HG03442 (cell line): ENCODE results near the gene ILDR2.
A peak's percentile ranks its signal among the peaks of the same experiment; 100 is the strongest.

Source experiments
- ATAC-seq: cut with Tn5 transposase; IDR thresholded peaks from one replicate; pipeline ENCODE4 v1.9.1; 2021; ENCODE audit warnings: mild to moderate bottlenecking, moderate library complexity; ENCODE audit not compliant: unreplicated experiment

The ILDR2 gene

DNA sequence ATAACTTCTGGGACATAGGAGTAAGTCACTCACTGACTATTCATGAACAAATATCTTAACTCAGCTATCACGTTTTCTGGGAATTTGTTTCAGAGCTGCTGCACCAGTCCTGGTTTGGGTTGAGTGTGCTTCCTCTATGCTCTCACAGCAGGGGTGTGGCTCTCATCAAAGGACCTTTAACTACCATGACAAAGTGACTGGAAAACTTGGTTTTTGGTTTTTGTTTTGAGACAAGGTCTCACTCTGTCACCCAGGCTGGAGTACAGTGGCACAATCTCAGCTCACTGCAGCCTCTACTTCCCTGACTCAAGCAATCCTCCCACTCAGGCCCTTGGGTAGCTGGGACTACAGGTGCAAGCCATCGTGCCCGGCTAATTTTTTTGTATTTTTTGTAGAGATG, 4.1 kb downstream of the ILDR2 start:
- no peak for ATAC-seq

DNA sequence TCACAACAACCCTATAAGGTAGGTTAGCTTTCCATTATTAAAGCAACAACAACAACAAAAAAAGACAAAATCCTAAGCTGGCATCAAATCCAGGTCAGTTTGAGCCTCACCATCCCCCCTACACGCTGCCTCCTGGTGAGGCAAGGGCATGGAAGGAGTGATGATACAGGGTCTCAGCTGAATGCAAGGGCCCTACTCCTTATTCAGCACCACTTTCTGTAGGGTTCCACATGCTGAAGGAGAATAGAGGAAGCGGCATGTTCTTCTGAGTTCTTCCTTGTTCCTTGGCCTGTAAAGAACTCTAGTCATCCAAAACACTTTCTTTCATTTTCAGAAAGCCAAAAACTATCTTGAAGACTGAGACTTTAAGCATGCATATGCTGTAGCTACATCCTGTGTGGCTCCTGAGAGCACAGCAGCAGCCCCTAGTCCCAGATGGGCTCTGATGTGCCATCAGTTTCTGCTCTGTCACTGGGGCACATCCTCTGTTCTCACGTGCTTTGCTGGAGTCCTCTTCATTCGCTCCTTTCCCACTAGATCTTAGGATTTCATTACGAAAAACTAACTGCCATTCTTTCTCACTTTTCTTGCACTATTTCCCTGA, 6.2 kb downstream of the ILDR2 start:
- peak; percentile 65 for ATAC-seq

DNA sequence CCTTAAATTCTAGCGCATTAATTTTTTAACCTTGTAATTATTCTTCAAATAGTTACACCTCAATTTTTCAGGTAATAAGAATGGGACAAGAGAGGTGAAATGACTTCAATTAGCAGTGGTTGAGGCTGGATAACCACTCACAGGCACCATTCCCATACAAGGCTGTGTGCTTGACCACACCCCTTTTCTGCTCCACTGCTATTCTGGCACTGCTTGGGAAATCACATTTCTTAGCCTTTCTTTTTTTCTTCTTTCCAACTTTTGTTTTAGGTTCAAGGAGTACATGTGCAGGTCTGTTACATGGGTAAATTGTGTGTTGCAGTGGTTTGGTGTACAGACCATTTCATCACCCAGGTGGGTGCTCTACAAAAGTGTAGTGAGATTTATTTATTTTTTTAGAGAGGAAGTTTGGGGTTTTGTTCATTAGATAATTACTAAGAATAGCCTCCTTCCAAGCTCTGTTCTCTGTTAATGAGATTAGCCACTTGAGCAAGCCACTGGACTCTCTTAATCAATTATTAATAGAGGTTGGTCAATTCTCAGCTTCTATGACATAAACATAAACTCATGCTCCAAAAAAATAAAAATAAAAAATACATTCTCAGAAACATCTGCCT, 14.4 kb downstream of the ILDR2 start:
- no peak for ATAC-seq

DNA sequence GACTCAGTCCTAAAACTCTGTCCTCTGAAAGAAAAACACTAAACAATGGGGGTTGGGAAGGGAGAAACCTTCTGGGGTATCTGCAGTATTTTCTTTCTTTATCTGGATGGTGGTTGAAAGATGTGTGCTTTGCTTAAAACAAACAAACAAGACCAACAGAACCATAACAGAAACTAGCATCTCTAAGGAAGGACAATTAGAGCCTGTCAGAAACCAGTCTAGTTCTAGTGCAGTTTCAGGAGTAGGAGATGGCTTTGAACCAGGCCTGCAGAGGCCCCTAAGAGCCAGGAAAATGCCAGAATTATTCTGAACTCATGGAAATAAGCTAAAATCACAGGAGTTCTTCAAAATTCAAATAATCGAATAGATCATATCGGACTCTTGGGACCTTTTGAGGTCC, 18.5 kb downstream of the ILDR2 start:
- no peak for ATAC-seq

DNA sequence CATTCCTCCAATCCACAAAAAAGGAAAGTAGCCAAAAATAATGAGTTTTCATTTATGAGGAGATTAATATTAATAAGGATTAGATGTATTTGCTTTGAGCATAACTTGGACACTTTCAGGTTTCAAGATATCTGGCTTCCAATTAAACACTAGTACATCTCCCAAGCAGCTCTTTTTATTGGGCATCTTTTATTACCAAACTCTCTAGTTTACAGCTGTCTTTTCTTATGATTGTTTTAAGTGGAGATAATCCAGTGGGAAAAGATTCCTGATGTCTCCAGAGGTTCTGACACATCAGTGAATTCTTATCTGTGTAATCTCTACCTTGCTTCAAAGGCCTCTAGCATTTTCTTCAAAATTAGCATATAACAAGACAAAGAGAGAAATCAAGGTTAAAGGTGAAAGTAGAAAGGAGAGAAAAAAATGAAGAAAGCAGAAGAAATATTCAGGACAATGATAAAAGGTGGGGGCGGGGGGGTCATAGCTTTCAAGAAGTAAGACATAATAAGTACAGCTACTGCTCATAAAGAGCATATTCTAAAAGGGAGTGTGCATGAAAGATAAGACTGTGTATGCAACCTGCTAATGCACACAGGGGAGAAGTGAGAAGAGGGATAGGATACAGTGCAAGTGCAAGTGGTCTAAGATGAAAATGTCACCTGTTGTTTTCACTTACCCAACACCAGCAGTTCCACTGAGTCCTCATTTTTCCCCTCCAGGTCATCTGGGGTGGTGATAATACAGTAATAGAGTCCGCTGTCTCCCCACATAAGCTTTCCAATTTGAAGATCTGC, 19.1 kb downstream of the ILDR2 start:
- ATAC-seq: no peak

DNA sequence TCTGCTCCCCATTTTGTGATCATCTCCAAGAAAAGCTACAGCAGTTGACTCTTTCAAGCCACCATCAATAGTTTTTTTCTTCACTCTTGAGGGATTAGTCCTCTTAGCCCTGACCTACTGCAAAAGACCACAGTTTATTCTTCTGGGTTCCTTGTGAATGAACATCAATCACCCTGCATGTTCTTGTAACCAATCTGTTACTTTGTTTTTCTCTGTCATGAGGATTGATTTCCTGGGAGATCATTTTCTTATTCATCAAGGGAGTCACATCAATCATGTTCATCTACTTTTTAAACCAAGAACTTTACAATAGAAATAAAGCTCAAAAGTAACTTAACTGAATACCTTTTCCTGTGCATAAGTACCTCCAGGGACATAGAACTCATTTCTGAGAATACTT, 21.8 kb downstream of the ILDR2 start:
- no peak for ATAC-seq

DNA sequence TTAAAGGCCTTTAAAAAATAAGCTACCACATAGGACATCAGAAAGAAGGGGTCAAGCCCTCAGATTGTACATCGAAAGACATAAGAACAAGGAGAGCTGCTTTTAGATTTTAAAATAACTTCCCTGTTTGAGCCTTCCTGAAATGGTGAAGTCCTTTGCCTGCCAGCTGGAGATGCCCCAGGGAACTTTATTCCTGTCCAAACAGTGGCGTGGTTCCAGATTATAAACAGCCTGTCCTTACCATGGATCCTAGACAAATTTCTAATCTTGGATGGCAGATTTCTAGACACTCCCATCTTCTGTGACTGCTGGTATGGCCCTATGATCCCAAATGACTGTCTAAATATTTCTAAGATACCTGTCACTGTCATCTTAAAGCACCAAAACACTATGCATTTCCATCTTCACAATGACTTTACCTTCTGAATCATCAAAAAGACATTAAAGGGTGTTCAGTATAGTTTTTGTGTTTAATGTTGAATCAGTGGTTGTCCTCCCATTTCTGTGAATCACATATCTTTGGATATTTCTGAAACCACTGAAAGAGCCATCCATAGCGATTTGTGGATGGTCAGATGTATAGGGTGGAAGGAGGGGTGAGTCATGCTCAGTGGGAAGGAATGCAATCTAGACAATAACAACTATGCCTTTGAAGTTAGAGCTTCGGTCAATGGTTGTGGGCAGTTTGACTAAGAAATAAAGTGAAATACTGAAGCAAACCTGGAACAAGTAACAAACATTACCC, 23.2 kb downstream of the ILDR2 start:
- no peak for ATAC-seq

DNA sequence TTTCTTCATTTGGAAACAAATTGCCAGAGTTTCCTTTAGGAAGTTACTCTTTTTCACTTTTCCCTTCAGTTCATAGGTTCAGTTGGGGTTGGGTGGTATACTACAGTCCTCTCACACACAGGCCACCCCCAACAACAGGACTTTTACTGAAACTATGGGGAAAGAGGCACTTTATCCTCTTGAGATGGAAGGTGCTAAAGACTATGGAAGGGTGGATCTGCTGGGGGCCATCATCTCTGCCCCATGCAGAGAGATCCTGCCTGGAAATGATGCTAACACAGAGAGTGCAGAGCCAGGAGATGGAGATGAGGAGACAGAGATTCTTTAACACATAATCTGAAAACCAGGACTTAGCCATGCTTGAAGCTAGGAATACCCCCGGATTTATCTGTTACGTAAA, 24.3 kb downstream of the ILDR2 start:
- no peak for ATAC-seq

DNA sequence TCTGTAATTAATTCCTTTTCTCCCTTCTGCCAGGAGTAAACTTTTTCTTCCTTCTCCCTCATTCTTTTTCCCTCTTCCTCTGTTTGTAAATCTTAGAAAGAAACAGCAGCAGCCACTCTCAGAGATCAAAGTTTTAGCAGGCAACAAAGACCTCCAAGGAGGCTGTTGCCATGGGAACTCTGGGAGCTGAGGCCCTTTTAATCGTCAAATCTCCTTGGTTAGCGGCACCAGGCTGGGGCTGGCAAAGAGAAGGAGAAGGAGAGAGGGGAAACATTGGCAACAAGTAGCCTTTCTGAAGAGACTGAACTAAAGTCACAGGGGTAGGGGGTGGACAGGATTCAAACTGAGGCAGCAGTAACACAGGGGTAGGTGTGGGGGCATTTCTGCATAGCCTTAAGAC, 25.2 kb downstream of the ILDR2 start:
- no peak for ATAC-seq

DNA sequence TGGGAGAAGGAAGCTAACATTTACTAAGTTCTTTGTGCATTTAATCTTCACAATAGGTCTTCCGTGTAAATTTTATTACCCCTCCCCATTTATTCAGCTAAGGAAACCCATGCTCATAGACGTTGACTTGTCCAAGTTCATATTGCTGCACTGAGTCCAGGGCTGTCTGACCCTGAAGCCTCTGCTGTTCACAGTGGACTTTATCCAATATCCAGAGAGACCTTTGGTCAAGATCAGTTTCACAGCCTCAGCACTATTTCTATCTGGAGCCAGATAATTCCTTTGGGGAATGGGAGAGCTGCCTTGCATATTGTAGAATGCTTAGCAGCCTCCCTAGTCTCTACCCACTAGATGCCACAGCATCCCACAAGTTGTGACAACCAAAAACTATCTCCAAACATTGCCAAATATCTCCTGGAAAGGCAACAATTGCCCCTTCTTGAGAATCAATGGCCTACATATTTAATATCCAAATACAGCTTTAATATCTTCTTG, 26.4 kb downstream of the ILDR2 start:
- no peak for ATAC-seq

DNA sequence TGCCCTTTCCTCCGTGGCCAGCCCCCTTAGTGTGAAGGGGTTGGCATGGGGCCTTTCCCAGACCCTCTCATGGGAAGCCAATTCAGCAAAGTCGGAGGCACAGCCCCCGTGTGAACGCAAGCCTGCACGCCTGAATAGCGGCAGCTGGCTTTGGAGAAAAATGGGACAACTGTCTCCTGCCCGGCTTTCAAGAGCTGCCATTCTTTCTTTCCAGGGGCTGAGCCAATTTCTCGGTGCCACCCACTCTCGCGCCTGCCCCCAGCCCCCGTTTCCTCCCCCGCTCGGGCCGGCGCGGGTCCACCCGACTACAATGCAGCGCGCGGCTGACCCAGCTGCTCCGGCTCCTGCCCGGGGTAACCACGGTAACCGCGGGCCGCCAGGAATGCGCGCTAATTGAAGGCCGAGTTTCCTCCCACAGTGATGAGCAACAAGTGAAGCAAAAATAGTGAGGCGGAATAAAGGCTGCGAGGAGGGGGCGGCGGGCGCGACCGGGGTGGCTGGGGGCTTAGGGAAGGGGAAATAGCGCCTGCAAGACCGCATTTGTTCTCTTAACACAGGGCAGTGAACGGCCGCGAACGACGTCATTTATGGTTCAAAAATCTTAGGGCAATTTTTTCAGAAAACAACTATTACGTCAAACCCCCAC, 27.8 kb downstream of the ILDR2 start:
- no peak for ATAC-seq

DNA sequence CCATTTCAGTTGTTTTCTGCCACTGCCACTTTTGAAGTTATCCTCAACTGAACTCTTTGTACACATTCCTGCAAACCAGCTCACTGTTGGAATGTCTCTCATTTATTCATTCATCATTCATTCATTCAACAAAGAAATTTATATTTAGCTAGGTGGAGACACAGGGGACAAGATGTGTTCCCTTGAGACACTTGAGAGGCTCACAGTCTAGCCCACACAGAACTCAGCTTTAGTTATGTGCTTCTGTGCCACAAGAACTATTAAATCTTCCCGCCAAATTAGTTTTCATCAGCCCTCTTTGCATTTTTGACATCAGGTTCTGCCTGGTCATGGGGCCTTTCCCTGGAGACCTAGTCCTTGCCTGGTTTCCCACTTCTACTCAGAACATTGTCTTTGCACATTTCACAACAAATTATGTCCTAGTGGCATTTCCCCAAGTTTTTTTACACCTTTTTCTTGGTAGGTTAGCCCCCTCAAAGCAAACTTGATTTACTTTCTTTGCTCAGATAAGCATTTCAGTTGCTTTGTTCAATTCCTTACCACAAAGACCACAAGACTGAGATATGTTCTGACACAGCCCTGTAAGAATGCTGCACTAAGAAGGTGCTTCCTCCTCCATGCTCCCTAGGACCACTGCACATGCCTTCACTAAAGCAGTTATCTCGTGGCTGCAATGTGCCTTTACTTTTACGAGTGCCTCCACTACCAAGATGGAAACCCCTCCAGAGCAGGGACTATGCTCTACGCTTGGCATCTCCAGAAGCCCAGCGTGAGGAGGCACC, 31.0 kb downstream of the ILDR2 start:
- no peak for ATAC-seq

DNA sequence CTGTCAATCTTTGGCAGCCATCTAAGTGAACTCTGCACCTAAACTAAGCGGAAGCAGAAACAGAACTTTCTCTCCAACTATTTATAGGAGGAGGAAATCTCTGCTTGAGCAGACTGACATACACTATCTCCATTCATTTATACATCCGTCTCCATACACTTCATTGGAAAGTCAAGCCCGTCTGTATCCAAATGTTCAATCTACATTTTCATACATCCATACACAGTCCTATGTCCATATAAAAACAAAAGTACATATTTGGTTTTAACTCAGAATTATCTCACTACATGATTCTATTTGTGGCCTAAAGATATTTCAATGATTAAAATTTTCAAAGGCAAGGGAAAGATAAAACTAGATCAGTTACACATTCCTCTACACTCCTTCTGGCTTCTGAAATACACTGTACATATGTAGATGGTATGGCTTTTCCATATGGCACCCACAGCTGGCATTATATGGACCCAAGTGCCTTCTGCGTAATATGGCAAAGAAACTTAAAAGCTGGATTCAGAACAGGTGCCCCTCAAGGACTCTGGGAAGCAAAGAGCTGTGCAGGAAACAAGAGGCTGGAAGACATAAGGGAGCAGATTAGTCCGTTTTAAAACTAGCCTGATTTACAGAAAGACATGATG, 35.5 kb downstream of the ILDR2 start:
- no peak for ATAC-seq

DNA sequence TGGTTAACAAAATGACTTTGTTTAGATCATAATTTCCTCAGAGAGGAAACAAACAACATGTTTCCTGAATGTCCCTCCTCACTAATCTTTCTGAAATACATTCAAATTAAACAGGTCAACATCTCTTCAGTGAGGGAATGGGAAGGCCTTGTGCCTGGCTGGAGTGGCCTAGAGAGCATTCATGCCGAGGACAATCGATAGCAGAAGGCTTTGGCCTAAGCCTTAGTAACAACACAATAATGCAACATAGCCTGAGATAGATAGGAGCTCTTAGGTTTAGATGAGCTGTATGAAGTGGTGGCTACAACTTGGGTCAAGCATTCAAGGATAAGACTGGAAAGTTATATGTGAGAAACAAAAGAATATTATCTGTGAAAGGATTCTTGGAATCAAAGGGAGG, 37.4 kb downstream of the ILDR2 start:
- ATAC-seq: no peak

DNA sequence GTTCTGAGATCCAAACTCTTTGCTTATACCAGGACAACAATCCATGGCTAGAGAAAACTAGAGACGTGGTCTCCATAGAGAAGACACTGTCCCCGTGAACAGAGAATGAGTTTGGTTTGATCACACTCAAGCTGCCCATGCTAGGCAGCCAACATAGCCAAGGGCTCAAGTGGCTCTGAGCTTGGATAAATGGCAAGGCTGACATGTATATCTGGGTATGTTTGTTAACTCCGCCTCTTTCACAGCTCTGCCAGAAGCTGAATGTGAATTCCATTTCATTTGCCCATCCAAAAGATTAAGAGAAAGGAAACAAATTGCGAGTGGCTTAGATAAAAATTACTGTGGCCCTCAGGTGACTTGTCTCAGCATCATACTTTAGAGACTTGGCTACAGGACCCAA, 38.0 kb downstream of the ILDR2 start:
- ATAC-seq: no peak

DNA sequence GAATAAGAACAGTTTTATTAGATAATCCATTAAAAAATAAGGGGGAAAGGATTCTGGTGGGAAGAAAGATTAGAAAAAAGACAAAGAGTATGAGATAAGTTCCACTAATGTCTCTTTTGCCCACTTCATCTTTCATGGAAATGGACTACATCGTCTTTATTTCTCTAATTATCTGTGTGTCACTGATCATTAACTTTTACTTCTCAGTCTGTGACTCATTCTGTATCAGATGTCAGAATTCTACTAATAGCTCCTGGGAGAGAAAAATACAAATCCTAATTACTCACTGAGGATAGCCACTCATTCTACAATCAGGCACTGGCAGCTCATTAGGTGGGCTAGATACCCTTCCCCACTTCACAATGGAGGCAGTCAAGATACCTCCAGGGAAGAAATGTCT, 41.7 kb downstream of the ILDR2 start:
- ATAC-seq: no peak

DNA sequence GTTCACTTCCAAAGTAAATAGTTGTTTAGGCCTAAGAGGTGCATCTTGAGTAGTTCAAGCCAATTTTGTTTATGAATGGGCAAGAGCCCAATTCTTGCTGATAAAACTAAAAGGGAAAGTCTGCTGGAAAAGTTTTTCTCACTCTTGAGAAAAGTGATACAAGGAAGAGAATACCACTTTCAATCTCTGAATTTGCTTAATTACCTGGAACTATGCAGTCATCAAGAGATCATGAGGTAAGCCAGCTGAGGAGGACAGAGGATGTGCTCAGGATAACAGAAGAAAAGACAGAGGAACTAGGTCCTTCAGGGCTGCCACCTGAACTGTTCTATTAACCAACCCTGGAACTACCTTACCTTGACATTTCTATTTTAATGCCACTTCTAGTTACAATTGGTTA, 42.2 kb downstream of the ILDR2 start:
- ATAC-seq: no peak

DNA sequence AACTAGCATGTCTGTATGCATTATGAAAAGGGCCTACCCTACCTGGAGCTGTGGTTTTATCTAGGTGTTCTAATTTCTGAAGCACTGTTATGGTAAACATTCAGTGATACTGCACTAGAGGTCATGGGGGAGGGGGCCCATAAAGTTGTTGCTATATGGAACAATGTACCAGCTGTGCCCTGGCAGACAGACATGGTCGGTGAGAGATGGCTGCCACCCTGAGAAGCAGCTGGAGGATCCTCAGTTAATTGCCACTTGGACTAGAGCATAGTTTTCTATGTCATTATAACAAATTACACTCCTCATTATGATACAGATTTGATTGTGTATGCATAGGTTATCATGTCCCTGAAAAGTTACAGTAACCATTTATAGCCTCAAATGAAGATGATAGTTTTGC, 45.4 kb downstream of the ILDR2 start:
- ATAC-seq: no peak

DNA sequence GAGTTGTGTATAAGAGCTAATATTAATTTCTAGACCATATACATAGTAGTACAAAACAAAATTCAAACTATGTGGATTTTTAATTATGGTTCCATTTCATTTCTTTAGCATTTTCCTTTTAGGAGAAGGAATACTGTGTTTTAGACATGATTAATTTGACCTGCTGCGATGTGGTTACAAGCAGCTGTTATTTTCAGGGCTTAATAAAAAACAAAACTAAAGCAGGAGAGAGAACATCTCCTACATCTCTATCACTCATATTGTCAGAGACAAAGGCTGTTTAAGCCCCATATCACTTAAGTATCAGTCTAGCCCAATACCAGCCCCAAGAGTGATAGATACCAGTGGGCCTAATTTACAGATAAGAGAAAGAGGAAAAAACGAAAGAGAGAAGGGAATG, 47.6 kb downstream of the ILDR2 start:
- ATAC-seq: no peak
